ENCODE data around the gene HEPACAM2.

DNA sequence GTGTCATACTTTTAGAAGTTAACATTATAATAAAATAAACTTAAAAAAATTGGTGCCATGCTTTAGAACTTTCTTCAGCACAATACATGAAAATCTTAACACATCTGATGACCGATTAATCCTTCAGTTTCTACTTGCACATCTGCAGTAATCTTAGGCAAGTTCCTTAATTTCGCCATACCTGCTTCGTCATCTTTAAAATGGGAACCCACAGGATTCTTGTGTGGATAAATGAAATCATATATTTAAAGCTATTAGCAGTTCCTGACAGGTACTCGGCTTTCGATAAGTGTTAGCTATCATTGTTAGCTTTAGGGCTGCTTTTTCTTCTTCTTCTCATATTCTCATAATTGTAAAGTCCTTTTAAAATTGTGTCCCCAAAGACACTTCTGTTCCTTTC lies 5.0 kb upstream of the HEPACAM2 start:
- TF ChIP-seq SUZ12 (IDR thresholded peaks at IDR 0.05) (no peak), ELF4 (IDR thresholded peaks at IDR 0.05) (no peak), BHLHE40 (IDR thresholded peaks at IDR 0.05; ENCODE audit: borderline replicate concordance) (no peak), FOXM1 (IDR thresholded peaks at IDR 0.05; ENCODE audit: borderline replicate concordance) (no peak), TARDBP (IDR thresholded peaks at IDR 0.05) (no peak)

Data from HEK293T (cell line).